ENCODE measurements around the gene SLC4A11.
A peak's percentile ranks its signal among the peaks of the same experiment; 100 is the strongest.

Gene SLC4A11

GRCh38 chr20:3239026-3239866 is at the start of gene SLC4A11:
Gene SLC4A11, minus strand, starts transcription at chr20:3239190. Its CDS starts 53 bp downstream, at chr20:3239137.
- ATAC-seq = peak; percentile 53

GRCh38 chr20:3283222-3283820 is 44.3 kb upstream of the SLC4A11 start:
- no peak for DNase-seq
- ATAC-seq = no peak

More at GRCh38 chr20:3239026-3239866, at the start of gene SLC4A11:
- DNase-seq = peak; percentile 59

DNA sequence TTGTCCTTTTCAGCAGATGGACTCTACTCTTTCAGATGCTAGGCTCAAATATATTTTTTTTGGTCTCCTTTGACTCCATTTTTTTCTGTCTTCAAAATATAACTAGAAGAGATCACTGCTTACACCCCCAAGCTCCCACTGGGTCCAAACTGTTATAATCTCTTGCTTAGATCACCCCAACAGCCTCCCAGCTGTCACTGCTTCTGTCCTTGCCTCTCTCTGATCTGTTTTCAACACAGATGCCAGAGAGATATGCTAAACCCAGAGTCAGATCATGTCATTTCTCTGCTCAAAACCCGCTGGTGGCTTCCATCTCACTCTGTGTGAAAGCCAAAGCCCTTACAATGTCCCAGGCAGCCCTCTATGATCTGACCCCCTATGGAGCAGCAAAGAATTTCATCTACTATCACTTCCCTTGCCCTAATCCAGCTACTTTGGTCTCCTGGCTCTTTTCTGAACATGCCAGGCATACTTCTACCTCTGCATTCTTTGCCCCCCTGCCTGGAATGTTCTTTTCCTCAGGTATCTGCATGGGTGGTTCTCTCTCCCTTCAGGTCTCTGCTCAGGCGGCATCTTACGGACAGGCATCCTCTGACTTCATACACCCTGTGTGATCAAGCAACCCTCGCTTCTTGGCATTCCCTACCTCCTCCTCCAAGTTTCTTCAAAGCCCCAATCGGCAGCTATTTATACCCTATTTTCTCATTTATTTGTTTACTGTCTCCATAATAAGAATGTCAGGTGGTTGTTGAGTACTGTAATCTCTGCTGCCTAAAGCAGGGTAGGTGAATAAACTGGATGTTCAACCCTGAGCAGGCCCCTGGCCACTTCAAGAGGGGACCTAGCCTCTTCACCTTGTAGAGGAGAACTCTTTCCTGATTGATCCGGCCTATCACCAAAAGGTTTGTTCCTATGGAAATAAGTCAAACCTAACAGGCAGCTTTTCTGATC is 43.6 kb upstream of the SLC4A11 start:
- ATAC-seq (no peak), DNase-seq (no peak)

DNA sequence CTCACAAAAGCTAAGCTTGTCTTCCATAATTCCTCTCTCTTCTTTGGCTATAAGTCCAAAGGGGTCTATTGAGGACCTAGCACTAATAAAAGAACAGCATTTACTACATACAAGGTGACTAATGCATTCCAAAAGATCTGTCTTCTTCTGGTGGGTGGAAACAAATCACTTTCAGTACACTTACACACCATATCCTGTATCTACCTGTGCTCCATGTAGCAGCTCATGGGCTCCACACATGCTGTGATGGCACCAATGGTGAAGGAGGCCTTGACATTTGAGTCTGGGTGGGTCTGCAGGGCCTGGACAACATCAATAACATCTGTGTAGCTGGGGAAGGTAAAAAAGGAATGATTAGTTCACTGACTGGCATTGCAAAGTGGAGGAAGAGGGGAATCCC is 42.4 kb upstream of the SLC4A11 start:
- DNase-seq = no peak
- ATAC-seq = no peak

DNA sequence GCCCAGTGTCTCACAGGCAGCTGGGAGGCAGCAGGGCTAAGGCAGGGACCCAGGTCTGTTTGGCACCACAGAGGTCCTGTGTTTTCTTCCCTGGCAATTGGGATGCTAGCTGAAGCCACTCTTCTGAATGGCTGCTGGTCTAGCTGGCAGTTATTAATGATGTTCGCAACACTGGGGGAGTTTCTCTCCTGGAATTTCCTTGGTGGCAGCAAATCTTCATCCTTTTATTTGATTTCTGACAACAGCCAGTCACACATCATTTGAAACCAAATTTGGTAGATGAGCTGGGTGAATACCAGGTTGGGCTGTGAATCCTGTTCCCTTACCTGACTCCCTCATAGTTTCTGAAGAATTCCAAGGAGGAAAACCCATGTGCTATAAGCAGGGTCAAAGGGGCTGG is 40.8 kb upstream of the SLC4A11 start:
- DNase-seq (no peak), ATAC-seq (no peak)

DNA sequence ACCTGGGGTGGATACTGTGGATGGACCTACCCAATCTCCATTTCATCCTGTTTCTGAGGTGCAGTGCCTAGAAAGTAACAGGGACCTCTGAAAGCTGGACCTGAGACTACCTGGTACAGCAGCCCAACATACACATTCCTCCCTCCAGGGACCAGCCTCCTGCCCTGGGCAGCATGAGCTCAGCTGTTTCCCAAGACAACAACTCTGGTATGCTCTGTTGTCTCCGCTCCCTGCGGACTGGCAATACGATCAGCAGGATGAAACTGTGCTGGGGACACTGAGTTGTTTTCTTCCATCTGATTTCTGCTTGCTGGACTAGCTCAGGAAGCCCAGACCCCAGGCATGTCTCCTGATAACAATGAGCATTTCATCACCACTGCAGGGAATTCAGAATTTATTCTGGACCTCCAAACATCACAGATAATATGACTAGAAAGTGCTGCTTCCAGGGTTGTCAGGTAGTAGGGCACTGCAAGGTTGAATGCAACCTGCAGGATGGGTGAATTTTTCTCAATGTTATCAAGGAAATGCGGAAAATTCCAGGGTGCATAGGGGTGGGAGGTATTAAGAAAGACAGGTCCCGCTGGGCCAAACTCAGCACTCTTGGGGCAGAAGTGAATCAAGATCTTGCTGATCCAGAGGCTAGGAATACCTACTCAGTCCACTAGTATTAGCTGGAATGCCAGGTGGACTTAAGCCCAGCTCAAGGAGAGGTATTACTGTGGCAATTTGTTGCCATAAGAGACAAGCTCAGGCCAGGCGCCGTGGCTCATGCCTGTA is 38.9 kb upstream of the SLC4A11 start:
- DNase-seq (no peak), ATAC-seq (no peak)

DNA sequence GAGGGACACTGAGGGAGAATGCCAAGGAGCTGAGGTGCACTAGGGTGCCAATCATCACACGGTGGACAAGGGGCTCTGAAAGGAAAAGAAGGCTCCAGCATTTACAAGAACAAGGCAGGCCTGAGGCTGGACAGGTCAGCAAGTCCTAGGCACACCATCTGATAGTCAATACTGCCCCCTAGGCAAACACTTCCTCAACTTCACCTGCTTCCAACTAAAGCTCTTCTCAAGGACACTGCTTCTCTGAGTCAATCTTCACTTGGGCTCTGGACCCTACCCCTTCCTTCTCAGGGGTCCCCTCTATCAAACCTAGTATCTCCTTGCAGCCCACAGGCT is 37.7 kb upstream of the SLC4A11 start:
- DNase-seq (no peak), ATAC-seq (no peak)

DNA sequence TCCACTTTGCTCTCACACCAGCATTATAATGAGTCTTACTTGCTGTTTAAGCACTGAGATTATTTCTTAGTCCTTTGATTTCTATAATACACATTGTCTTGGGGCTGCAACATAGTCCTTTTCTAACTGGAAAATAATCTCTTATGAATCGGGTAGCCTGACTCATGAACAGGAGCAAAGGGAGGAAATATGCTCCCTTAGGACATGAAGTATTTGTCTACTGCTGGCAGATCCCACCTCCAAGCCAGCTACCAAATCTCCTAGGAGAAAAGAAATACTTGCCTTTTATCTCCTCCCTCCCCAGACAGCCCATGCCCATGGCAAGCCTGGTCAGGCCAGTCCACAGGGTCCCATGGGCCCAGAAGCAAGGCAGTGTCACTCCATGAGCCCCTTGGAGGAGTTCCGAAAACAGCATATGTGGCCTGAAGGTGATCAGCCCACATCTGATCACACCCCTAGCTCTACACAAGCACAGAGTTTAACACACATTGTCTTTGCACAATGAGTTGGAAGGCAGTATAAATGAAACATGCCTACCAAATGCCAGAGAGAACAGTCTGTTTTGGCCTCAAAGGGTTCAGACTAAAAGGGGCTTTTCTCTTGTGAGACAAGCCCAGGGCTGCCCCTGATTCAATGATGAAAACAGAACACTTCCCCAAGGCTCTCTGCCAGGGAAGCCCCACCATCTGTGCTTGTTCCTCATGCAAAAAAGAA is 37.1 kb upstream of the SLC4A11 start:
- ATAC-seq = no peak
- no peak for DNase-seq

- ATAC-seq = no peak
- DNase-seq = no peak
Observed at GRCh38 chr20:3275064-3275935, 36.3 kb upstream of the SLC4A11 start.

- ATAC-seq = no peak
Observed at GRCh38 chr20:3273371-3273770, 34.4 kb upstream of the SLC4A11 start.

GRCh38 chr20:3270051-3270450 is 31.1 kb upstream of the SLC4A11 start:
- DNase-seq (no peak), ATAC-seq (no peak)

More at GRCh38 chr20:3273371-3273770, 34.4 kb upstream of the SLC4A11 start:
- no peak for DNase-seq

GRCh38 chr20:3262566-3262965 is 23.6 kb upstream of the SLC4A11 start:
- no peak for ATAC-seq
- DNase-seq = no peak

- ATAC-seq = no peak
- no peak for DNase-seq
Observed at GRCh38 chr20:3258429-3258828, 19.4 kb upstream of the SLC4A11 start.

DNA sequence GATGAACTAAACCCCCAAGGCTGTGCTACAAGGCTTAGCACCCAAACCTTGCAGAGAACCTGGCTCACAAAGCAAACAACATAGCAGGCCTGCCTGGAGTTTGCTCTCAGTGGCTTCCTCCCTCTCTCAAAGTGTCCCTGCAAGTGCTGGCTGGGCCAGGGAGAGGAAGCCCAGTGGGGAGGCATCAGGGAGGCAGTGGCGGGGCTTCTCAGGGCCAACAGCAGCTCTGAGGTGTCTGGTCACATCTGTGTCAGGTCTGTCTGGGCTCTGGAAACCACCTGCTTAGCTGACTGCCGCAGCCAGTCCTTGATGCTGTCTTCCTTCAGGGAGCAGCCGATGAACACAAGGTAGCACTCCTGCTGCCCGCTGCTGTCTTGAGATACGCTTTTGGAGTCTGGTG is 16.7 kb upstream of the SLC4A11 start:
- DNase-seq (no peak), ATAC-seq (no peak)

DNA sequence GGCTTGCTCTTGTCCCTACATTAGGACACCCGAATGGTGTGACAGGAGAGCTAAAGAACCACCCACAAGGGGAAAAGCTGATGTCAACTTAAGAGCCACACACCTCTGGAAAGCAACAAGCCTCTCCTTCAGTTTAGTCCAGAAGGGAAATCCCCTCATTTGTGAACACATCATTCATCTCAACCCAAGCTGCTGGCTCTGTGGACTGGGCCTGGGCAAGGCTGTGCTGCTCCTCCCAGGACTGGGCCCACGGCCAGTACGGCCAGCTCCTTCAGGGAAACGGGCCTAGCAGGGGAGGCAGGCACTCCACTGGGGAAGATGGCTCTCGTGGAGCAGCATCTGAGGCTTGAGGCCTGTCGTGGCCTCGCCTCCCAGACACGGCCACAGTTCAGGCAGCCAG is 12.8 kb upstream of the SLC4A11 start:
- DNase-seq (no peak), ATAC-seq (peak; percentile 85)

DNA sequence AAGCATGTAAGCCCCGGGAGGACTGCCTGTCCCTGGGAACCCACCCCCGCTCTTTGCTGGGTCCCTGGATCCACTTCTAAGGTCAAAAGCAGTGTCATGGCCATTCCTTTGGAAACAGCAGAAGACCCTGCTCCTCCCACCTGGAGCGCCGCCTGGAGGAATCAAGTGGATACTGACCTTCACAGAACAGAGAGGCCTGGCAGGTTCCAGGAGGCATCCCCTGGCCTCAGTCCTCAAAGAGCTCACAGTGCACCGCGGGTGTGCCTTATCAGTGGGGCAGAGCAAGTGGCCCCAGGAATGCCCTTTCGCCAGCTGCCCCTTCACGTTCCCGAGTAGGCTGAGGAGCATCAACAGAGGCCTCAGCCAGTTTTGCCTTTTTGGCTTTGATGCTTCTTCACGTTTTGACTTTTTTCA is 11.1 kb upstream of the SLC4A11 start:
- no peak for DNase-seq
- no peak for ATAC-seq

DNA sequence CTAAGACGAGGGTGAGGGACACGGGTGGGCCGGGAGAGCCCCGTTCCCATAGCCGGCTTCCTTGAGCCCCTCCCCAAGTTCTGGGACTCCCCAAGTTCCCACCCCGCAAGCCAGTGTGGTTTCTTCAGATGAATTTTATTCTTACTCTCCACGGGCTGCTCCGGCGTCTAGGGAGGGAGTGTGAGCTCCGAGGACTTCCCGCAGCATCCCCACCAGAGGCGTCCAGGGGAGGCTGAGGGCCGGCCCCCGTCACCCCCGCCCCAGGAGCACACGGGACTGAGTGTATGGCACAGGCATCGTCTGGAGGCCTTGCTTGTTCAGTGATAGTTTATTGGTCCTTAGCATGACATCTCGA is 10.0 kb upstream of the SLC4A11 start:
- DNase-seq (no peak), ATAC-seq (no peak)

DNA sequence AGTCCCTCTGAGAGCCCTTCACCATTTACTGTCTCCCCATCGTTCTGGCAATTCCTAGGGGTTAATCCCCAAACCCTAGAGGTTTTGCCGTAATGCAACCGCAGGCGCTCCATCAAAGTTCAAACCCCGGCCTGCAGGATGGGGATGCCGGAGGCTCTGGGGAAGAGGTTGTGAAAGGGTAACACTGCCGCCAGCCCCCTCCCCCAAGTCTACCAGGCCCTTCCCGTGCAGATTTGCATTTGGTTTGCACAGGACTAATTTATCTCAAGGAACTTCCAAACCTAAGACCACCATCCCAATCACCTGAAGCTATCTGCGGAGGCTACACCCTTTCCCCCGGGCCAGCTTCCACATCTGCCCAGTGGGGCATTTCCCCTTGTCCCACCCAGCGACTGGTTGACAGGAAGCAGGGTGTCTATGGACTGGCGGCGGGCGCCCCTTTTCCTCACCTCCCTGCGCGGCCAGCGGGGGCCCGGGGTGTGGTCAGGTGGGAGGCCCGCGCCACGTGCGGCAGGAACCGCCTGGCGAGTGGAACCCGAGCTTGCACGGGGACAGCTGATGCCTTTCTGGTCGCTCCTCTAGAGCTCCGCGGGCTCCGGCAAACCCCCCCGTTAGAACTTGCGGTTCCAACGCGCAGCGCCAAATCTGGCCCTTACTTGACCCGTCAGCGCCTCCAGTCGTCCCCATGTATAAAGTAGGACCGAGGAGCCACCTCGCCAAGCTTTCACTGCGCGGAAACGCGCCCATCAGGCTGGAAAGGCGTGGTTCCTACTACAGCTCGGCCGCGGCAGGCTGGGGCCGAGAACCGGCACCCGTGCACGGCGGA is 9.4 kb upstream of the SLC4A11 start:
- peak; percentile 43 for DNase-seq

GRCh38 chr20:3247638-3248037 is 8.6 kb upstream of the SLC4A11 start:
- ATAC-seq (no peak), DNase-seq (no peak)

More for the DNA sequence above, 9.4 kb upstream of the SLC4A11 start:
- peak; percentile 39 for ATAC-seq
